HEK293T (cell line): ENCODE measurements around the gene GMDS.

Source experiments
- BHLHE40 ChIP-seq: fragments of 450-650 bp; IDR thresholded peaks from 2 replicates; pipeline ENCODE4 v1.6.1; 2016; ENCODE audit warnings: mild to moderate bottlenecking, moderate library complexity, borderline replicate concordance
- FOXM1 ChIP-seq: fragments of 450-650 bp; IDR thresholded peaks from 2 replicates; pipeline ENCODE4 v1.6.1; 2017; ENCODE audit warnings: mild to moderate bottlenecking, borderline replicate concordance
- HDGF ChIP-seq: fragments of 450-650 bp; IDR thresholded peaks from 2 replicates; pipeline ENCODE4 v1.6.1; 2017; ENCODE audit warnings: antibody characterized with exemption, borderline replicate concordance
- LEF1 ChIP-seq: fragments of 450-650 bp; IDR thresholded peaks from 2 replicates; pipeline ENCODE4 v1.6.1; 2017; ENCODE audit warnings: mild to moderate bottlenecking, borderline replicate concordance
- NFRKB ChIP-seq: fragments of 450-650 bp; IDR thresholded peaks from 2 replicates; pipeline ENCODE4 v1.6.1; 2016; ENCODE audit warnings: mild to moderate bottlenecking, moderate library complexity
- SP1 ChIP-seq: fragments of 450-650 bp; IDR thresholded peaks from 2 replicates; pipeline ENCODE4 v1.6.1; 2017
- SUZ12 ChIP-seq: fragments of 450-650 bp; IDR thresholded peaks from 2 replicates; pipeline ENCODE4 v1.6.1; 2016; ENCODE audit warnings: mild to moderate bottlenecking
- TARDBP ChIP-seq: fragments of 450-650 bp; IDR thresholded peaks from 2 replicates; pipeline ENCODE4 v1.6.1; 2016
- ZNF384 ChIP-seq: fragments of 450-650 bp; IDR thresholded peaks from 2 replicates; pipeline ENCODE4 v1.6.1; 2016

DNA sequence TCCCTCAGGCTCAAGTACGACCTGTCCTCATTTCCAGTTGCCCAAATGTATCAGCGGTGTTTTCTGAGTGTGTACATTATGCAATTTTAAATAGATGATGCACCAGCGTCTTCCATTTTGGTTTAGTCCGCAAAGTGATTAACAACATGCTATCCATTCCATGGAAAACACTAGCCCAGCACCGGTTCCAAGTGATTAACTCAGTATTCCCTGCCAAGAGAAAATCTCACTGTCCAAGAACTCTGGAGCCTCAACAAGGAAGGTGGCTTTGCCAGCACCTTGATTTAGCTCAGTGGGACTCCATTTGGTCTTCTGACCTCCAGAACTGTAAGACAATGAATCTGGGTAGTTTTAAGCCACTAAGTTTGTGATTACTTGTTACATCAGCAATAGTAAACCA, 528.5 kb downstream of the GMDS start:
- TF ChIP-seq FOXM1, result no peak
- no peak for TF ChIP-seq HDGF
- no peak for TF ChIP-seq TARDBP
- TF ChIP-seq LEF1, result no peak
- no peak for TF ChIP-seq BHLHE40
- no peak for TF ChIP-seq NFRKB
- TF ChIP-seq ZNF384, result no peak
- TF ChIP-seq SP1, result no peak
- TF ChIP-seq SUZ12, result no peak
